HepG2 (cell line): ENCODE results near the gene SLC2A4. TPM values are rescaled to one million over a fixed set of nuclear protein-coding genes. Genes with fewer than 3 reads are reported as not detected.
A peak's percentile ranks its signal among the peaks of the same experiment; 100 is the strongest.

ENCODE experiments used
- CEBPZ ChIP-seq: IDR thresholded peaks from 2 replicates; pipeline ENCODE4 v1.6.1; 2012; ENCODE audit warnings: low read length, improper control_type of control experiment
- ELF3 ChIP-seq: IDR thresholded peaks from 2 replicates; pipeline ENCODE4 v1.6.1; 2016; ENCODE audit warnings: missing genetic modification reagents, missing compliant biosample characterization
- HIVEP1 ChIP-seq: sonication (generic); formaldehyde crosslinking; IDR thresholded peaks from 2 replicates; pipeline ENCODE4 v1.4.0; 2020; ENCODE audit warnings: mild to moderate bottlenecking, missing genetic modification reagents
- JDP2 ChIP-seq: sonication (generic); formaldehyde crosslinking; IDR thresholded peaks from 2 replicates; pipeline ENCODE4 v1.8.1; 2022; ENCODE audit warnings: missing genetic modification reagents, borderline replicate concordance
- MATR3 ChIP-seq: sonication (generic); formaldehyde crosslinking; IDR thresholded peaks from 2 replicates; pipeline ENCODE4 v1.4.0; 2020; ENCODE audit warnings: missing genetic modification reagents
- MIXL1 ChIP-seq: IDR thresholded peaks from 2 replicates; pipeline ENCODE4 v1.6.1; 2016
- MXD4 ChIP-seq: IDR thresholded peaks from 2 replicates; pipeline ENCODE4 v1.6.1; 2016; ENCODE audit warnings: mild to moderate bottlenecking, missing biosample characterization, missing genetic modification reagents
- SNAPC5 ChIP-seq: sonication (generic); formaldehyde crosslinking; IDR thresholded peaks from 2 replicates; pipeline ENCODE4 v1.8.1; 2023; ENCODE audit warnings: mild to moderate bottlenecking, missing genetic modification reagents, borderline replicate concordance
- TFE3 ChIP-seq: IDR thresholded peaks from 2 replicates; pipeline ENCODE4 v1.6.1; 2016
- ZBTB21 ChIP-seq: sonication (generic); formaldehyde crosslinking; IDR thresholded peaks from 2 replicates; pipeline ENCODE4 v1.4.0; 2020; ENCODE audit warnings: missing genetic modification reagents
- ZNF180 ChIP-seq: sonication (generic); formaldehyde crosslinking; IDR thresholded peaks from 2 replicates; pipeline ENCODE4 v1.4.0; 2020; ENCODE audit warnings: low read depth, missing genetic modification reagents, borderline replicate concordance
- ZNF558 ChIP-seq: sonication (generic); formaldehyde crosslinking; IDR thresholded peaks from 2 replicates; pipeline ENCODE4 v1.9.0; 2022; ENCODE audit warnings: mild to moderate bottlenecking, missing genetic modification reagents, borderline replicate concordance
- ZNF709 ChIP-seq: sonication (generic); formaldehyde crosslinking; IDR thresholded peaks from 2 replicates; pipeline ENCODE4 v1.5.0; 2020; ENCODE audit warnings: mild to moderate bottlenecking, missing genetic modification reagents
- ZNF772 ChIP-seq: sonication (generic); formaldehyde crosslinking; IDR thresholded peaks from 2 replicates; pipeline ENCODE4 v1.5.0; 2020; ENCODE audit warnings: mild to moderate bottlenecking, missing genetic modification reagents
- polyA plus RNA-seq, 8 experiments: library from polyadenylated mRNA; depleted of rRNA in 3 of 8; stranded (reverse) in 7 of 8; unstranded in 1 of 8; fragments of >200 nt; fragmentation: Illumina TruSeq in 4 of 8; extraction: Trizol in 4 of 8; gene quantifications; 2 replicates each; pipeline versions ENCODE4 v1.2.1 to v1.2.3, GENCODE V29; 2011 to 2016; ENCODE audit warnings: low read depth in 4 of 8, missing spikeins in 1 of 8, mixed read lengths in 1 of 8; ENCODE audit not compliant: insufficient read depth in 1 of 8
- total RNA-seq, 5 experiments: library from RNA; depleted of rRNA; stranded (reverse); fragments of >200 nt; fragmentation: Illumina TruSeq; extraction: Trizol; gene quantifications; 2 replicates each; pipeline ENCODE4 v1.2.3, GENCODE V29; 2016; ENCODE audit warnings: low read depth in 1 of 5
- TF ChIP-seq, protein P1 (sequence below): sonication (generic); formaldehyde crosslinking; IDR thresholded peaks from 2 replicates; pipeline ENCODE4 v1.4.0; 2020; ENCODE audit warnings: missing genetic modification reagents
- TF ChIP-seq, protein P2 (sequence below): sonication (generic); formaldehyde crosslinking; conservative IDR thresholded peaks from 2 replicates; pipeline ENCODE4 v1.4.0; 2020; ENCODE audit warnings: missing genetic modification reagents
- TF ChIP-seq, protein P3 (sequence below): sonication (generic); formaldehyde crosslinking; IDR thresholded peaks from 2 replicates; pipeline ENCODE4 v1.5.0; 2020; ENCODE audit warnings: mild to moderate bottlenecking, missing genetic modification reagents

Gene SLC2A4
- total and polyA plus RNA-seq, 2 of the 13 experiments (the other 11 are each of a cell fraction or from before 2014, with no cell fraction given), result 4.9 to 5.8 TPM

DNA sequence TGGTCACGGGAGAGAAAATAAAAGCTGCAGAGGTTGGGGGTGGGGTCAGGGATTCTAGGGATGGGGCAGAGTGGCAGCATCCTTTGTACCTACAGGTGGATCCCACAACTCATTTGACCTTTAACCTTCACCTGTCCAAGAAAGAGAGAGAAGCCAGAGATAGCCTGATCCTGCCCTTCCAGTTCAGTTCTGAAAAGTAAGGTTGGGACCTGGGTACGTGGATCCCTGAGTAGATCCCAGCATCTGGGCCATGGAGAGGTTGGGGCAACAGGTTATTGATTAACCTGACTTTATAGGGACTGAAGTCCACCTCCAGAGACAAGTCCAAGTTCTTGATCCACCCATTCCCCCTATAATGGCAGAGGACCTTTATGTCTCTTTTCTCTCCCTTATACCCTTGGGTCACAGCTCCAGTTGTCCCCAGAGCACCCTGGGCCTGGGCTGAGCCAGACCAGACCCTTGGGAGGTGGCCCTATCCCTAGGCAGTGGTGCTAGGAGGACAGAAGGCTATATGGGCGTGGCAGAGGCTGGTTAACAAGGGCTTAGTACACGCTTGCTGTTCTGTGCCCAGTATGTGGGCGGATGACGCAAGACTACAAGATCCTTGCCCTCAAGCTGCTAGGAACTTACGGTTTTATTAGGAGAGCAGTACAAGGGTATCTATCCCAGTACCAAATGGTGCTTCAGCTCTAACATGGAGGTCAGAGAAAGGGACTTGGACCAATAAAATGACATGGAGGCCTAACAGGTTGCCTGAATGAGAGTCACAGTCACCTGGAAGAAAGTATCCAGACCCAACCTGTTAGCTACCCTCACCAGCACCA lies 22.6 kb upstream of the SLC2A4 start (continued):
- no peak for TF ChIP-seq MATR3 (CRISPR knock-in tag)
- no peak for TF ChIP-seq ZNF558 (CRISPR knock-in tag)
- no peak for TF ChIP-seq MXD4
- TF ChIP-seq, protein P1, sequence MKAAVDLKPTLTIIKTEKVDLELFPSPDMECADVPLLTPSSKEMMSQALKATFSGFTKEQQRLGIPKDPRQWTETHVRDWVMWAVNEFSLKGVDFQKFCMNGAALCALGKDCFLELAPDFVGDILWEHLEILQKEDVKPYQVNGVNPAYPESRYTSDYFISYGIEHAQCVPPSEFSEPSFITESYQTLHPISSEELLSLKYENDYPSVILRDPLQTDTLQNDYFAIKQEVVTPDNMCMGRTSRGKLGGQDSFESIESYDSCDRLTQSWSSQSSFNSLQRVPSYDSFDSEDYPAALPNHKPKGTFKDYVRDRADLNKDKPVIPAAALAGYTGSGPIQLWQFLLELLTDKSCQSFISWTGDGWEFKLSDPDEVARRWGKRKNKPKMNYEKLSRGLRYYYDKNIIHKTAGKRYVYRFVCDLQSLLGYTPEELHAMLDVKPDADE, result no peak
- no peak for TF ChIP-seq CEBPZ
- 0 out of 2 replicates have a peak, but pooled peaks have one; percentile 8 for TF ChIP-seq ELF3 (CRISPR knock-in tag)
- TF ChIP-seq ZNF709, result no peak
- TF ChIP-seq ZNF772 (CRISPR knock-in tag), result no peak
- TF ChIP-seq, protein P2, sequence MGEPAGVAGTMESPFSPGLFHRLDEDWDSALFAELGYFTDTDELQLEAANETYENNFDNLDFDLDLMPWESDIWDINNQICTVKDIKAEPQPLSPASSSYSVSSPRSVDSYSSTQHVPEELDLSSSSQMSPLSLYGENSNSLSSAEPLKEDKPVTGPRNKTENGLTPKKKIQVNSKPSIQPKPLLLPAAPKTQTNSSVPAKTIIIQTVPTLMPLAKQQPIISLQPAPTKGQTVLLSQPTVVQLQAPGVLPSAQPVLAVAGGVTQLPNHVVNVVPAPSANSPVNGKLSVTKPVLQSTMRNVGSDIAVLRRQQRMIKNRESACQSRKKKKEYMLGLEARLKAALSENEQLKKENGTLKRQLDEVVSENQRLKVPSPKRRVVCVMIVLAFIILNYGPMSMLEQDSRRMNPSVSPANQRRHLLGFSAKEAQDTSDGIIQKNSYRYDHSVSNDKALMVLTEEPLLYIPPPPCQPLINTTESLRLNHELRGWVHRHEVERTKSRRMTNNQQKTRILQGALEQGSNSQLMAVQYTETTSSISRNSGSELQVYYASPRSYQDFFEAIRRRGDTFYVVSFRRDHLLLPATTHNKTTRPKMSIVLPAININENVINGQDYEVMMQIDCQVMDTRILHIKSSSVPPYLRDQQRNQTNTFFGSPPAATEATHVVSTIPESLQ, result no peak
- TF ChIP-seq SNAPC5 (CRISPR knock-in tag), result no peak
- no peak for TF ChIP-seq TFE3 (CRISPR knock-in tag)
- TF ChIP-seq, protein P3, sequence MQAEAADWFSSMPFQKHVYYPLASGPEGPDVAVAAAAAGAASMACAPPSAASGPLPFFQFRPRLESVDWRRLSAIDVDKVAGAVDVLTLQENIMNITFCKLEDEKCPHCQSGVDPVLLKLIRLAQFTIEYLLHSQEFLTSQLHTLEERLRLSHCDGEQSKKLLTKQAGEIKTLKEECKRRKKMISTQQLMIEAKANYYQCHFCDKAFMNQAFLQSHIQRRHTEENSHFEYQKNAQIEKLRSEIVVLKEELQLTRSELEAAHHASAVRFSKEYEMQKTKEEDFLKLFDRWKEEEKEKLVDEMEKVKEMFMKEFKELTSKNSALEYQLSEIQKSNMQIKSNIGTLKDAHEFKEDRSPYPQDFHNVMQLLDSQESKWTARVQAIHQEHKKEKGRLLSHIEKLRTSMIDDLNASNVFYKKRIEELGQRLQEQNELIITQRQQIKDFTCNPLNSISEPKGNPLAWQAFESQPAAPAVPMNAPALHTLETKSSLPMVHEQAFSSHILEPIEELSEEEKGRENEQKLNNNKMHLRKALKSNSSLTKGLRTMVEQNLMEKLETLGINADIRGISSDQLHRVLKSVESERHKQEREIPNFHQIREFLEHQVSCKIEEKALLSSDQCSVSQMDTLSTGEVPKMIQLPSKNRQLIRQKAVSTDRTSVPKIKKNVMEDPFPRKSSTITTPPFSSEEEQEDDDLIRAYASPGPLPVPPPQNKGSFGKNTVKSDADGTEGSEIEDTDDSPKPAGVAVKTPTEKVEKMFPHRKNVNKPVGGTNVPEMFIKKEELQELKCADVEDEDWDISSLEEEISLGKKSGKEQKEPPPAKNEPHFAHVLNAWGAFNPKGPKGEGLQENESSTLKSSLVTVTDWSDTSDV, result no peak
- TF ChIP-seq HIVEP1 (CRISPR knock-in tag), result peak; percentile 79
- TF ChIP-seq ZBTB21, result no peak
- TF ChIP-seq JDP2 (CRISPR knock-in tag), result no peak
- no peak for TF ChIP-seq ZNF180 (CRISPR knock-in tag)
- no peak; the same call in 1 of the 2 replicates for TF ChIP-seq MIXL1
